SK-N-MC (cell line): ENCODE data around the gene KAT6B.

Experiments
- EZH2 ChIP-seq: fragments of 200-600 bp; sonication (generic); IDR thresholded peaks from one replicate; pipeline ENCODE4 v1.6.1; 2017; ENCODE audit warnings: antibody characterized with exemption
- POLR2AphosphoS5 ChIP-seq: IDR thresholded peaks from 2 replicates; pipeline ENCODE4 v1.6.1; 2012; ENCODE audit warnings: mild to moderate bottlenecking, low read depth, low read length, borderline replicate concordance

- TF ChIP-seq EZH2 (no peak), POLR2AphosphoS5 (no peak)
These were observed 242.1 kb downstream of the KAT6B start for GRCh38 chr10:75068523-75068922.
